HCT116 (cell line): ENCODE measurements around the gene MAB21L3. TPM values are rescaled to one million over a fixed set of nuclear protein-coding genes. Genes with fewer than 3 reads are reported as not detected.

Experiments used
- ATAC-seq: fragments of 200-7000 bp; cut with Tn5 transposase; 2 replicates; pipeline ENCODE4 v1.9.1; 2020; ENCODE audit warnings: mild to moderate bottlenecking, moderate library complexity
- BruUV-seq: library from RNA; stranded (reverse); fragments of 400-500 nt; replicated peaks from 2 replicates; lab custom pipeline; 2021; lab: Mats Ljungman, UMichigan
- CTCF ChIA-PET: fragments of 300-600 bp; sonication (Branson Sonifier 250); formaldehyde crosslinking; loops from one replicate; lab custom pipeline; 2021; ENCODE audit warnings: antibody characterized with exemption; lab: Charles Lee
- POLR2A ChIA-PET: fragments of 300-600, 350-600 bp; sonication (Branson Sonifier 250); formaldehyde crosslinking; loops from one replicate; lab custom pipeline; 2021; ENCODE audit warnings: antibody characterized with exemption; lab: Charles Lee
- RAD21 ChIA-PET, 2 experiments: fragments of 300-600 bp; sonication (Branson Sonifier 250); formaldehyde crosslinking; loops; one replicate each; lab custom pipeline; 2023; ENCODE audit warnings: low total read pairs in 2 of 2; ENCODE audit not compliant: uncharacterized antibody in 2 of 2, unreplicated experiment in 2 of 2, low non-redundant PET in 1 of 2; lab: Charles Lee
- DNase-seq: peaks from one replicate; pipeline ENCODE4 v3.0.0-alpha.2; 2010; ENCODE audit warnings: low read depth, low spot score
- H2AFZ ChIP-seq: fragments of 200-600 bp; shearing (Covaris generic), sonication (generic); 2 replicates; pipeline ENCODE4 v1.6.1; 2017; ENCODE audit warnings: low read depth, mixed run types, mixed read lengths, antibody characterized with exemption, low read length; ENCODE audit not compliant: poor library complexity, severe bottlenecking
- H3K27ac ChIP-seq: 2 replicates; pipeline ENCODE4 v1.5.1; 2012; ENCODE audit warnings: low read depth, low read length
- H3K27me3 ChIP-seq: fragments of 200-600 bp; sonication (generic); 2 replicates; pipeline ENCODE4 v1.6.1; 2016; ENCODE audit warnings: mixed run types, low read length, mixed read lengths; ENCODE audit not compliant: insufficient read depth
- H3K36me3 ChIP-seq, 2 experiments: fragments of 200-500 bp in 1 of 2; fragments of 200-600 bp in 1 of 2; sonication (Bioruptor generic) in 1 of 2; sonication (generic) in 1 of 2; 2 replicates each; pipeline versions ENCODE4 v1.5.1 to v1.6.1; 2014 to 2016; ENCODE audit warnings: low read length in 2 of 2, inconsistent platforms in 1 of 2, mixed read lengths in 1 of 2, mixed run types in 1 of 2; ENCODE audit not compliant: insufficient read depth in 2 of 2, control insufficient read depth in 1 of 2
- H3K4me1 ChIP-seq, 2 experiments: fragments of 200-600 bp in 1 of 2; sonication (generic) in 1 of 2; 2 replicates each; pipeline versions ENCODE4 v1.5.1 to v1.6.1; 2012 to 2017; ENCODE audit warnings: low read length in 2 of 2, inconsistent platforms in 1 of 2, mild to moderate bottlenecking in 1 of 2, mixed read lengths in 1 of 2, mixed run types in 1 of 2, moderate library complexity in 1 of 2; ENCODE audit not compliant: insufficient read depth in 2 of 2, control insufficient read depth in 1 of 2
- H3K4me2 ChIP-seq: fragments of 200-600 bp; sonication (generic); 2 replicates; pipeline ENCODE4 v1.6.1; 2017; ENCODE audit warnings: mixed run types, low read length, mixed read lengths
- H3K4me3 ChIP-seq, 2 experiments: fragments of 200-600 bp in 1 of 2; sonication (generic) in 1 of 2; replicated peaks in 1 of 2; 2 replicates each; pipeline ENCODE4 v1.5.1; 2011 to 2016; ENCODE audit warnings: low read length in 2 of 2, control low read depth in 1 of 2, low read depth in 1 of 2, mild to moderate bottlenecking in 1 of 2, mixed read lengths in 1 of 2, mixed run types in 1 of 2
- H3K79me2 ChIP-seq: fragments of 200-600 bp; sonication (generic); 2 replicates; pipeline ENCODE4 v1.6.1; 2017; ENCODE audit warnings: mild to moderate bottlenecking, mixed run types, low read length, moderate library complexity, mixed read lengths; ENCODE audit not compliant: insufficient read depth
- H3K9ac ChIP-seq: fragments of 200-600 bp; sonication (generic); 2 replicates; pipeline ENCODE4 v1.6.1; 2016; ENCODE audit warnings: low read length, mixed read lengths
- H3K9me2 ChIP-seq: fragments of 200-600 bp; sonication (generic), shearing (Covaris generic); 2 replicates; pipeline ENCODE4 v1.6.1; 2017; ENCODE audit warnings: mixed run types, mild to moderate bottlenecking, moderate library complexity; ENCODE audit not compliant: insufficient read depth
- H3K9me3 ChIP-seq, 2 experiments: fragments of 200-500 bp in 1 of 2; fragments of 200-600 bp in 1 of 2; sonication (Bioruptor generic) in 1 of 2; sonication (generic) in 1 of 2; 2 replicates each; pipeline ENCODE4 v1.6.1; 2014 to 2017; ENCODE audit warnings: low read length in 2 of 2, mixed read lengths in 2 of 2, inconsistent platforms in 1 of 2, low read depth in 1 of 2, mild to moderate bottlenecking in 1 of 2, mixed run types in 1 of 2, moderate library complexity in 1 of 2; ENCODE audit not compliant: control insufficient read depth in 1 of 2, insufficient read depth in 1 of 2
- H4K20me1 ChIP-seq: fragments of 200-600 bp; sonication (generic), shearing (Covaris generic); 2 replicates; pipeline ENCODE4 v1.6.1; 2017; ENCODE audit warnings: mixed run types, mild to moderate bottlenecking, moderate library complexity; ENCODE audit not compliant: insufficient read depth
- CEBPB ChIP-seq: IDR thresholded peaks from 2 replicates; pipeline ENCODE4 v1.6.1; 2012; ENCODE audit warnings: low read depth
- EZH2 ChIP-seq: fragments of 200-600 bp; sonication (generic); IDR thresholded peaks from 2 replicates; pipeline ENCODE4 v1.6.1; 2017; ENCODE audit warnings: antibody characterized with exemption, mixed run types
- EZH2phosphoT487 ChIP-seq: fragments of 200-600 bp; IDR thresholded peaks from 2 replicates; pipeline ENCODE4 v1.6.1; 2018; ENCODE audit warnings: antibody characterized with exemption, borderline replicate concordance
- REST ChIP-seq: IDR thresholded peaks from 2 replicates; pipeline ENCODE4 v1.6.1; 2012; ENCODE audit warnings: low read depth
- YY1 ChIP-seq: IDR thresholded peaks from 2 replicates; pipeline ENCODE4 v1.6.1; 2011; ENCODE audit warnings: low read length, low read depth, moderate library complexity, mild to moderate bottlenecking; ENCODE audit not compliant: insufficient replicate concordance; ENCODE audit errors: extremely low read depth
- ZNF274 ChIP-seq: fragments of 200-500 bp; sonication (Bioruptor generic); IDR thresholded peaks from 2 replicates; pipeline ENCODE4 v1.6.1; 2014; ENCODE audit warnings: mild to moderate bottlenecking, low read depth, low read length, inconsistent platforms
- intact Hi-C: fragments of 100-400 bp; cut with micrococcal nuclease; formaldehyde crosslinking; loops from 2 replicates; pipeline ENCODE4 v1.10.0; 2022
- total RNA-seq: library from RNA; stranded (reverse); gene quantifications from one replicate; pipeline ENCODE4 v1.2.1, GENCODE V29; 2021; ENCODE audit not compliant: unreplicated experiment

MAB21L3 gene
- total RNA-seq, 1 experiment from 2014 or later: not detected

- Histone ChIP-seq H3K9me2 (no peaks in the 10 kb centered on the region), H3K9ac (no peak overlapping the region), H3K4me2 (no peak overlapping the region), H3K79me2 (no peaks in the 10 kb centered on the region), H3K27ac (no peak overlapping the region), H3K4me1 (peaks cover 0 to 8% of the 10 kb centered on the region in 2 experiments; a peak in 1 of 4 replicates), H3K36me3 (no peaks in the 10 kb centered on the region), H4K20me1 (no peaks in the 10 kb centered on the region), H3K4me3 (no peak overlapping the region), H3K27me3 (peaks cover 12% of the 10 kb centered on the region; the same call in 1 of the 2 replicates), H2AFZ (no peak overlapping the region), H3K9me3 (no peaks in the 10 kb centered on the region)
- POLR2A ChIA-PET: no interaction called here
- intact Hi-C loops: no loop called here
- ATAC-seq: no peak
- TF ChIP-seq REST: no peak
- TF ChIP-seq ZNF274: no peak
- no peak for TF ChIP-seq EZH2phosphoT487
- TF ChIP-seq CEBPB: no peak
- TF ChIP-seq YY1: no peak
- TF ChIP-seq EZH2: no peak
- RAD21 ChIA-PET: no interaction called here
- BruUV-seq: no TSS peak
- CTCF ChIA-PET: no interaction called here
- no peak for DNase-seq
These were observed 64.4 kb downstream of the MAB21L3 start for GRCh38 chr1:116175611-116176010.
